C4-2B (cell line): ENCODE measurements around the gene SHKBP1.
A peak's percentile ranks its signal among the peaks of the same experiment; 100 is the strongest.

ENCODE experiments used
- H3K27ac ChIP-seq: fragments of 450-650 bp; 2 replicates; pipeline ENCODE4 v1.5.1; 2017
- CTCF ChIP-seq: fragments of 450-650 bp; conservative IDR thresholded peaks from 2 replicates; pipeline ENCODE4 v1.5.1; 2017; ENCODE audit warnings: mild to moderate bottlenecking
- ZFX ChIP-seq: fragments of 450-650 bp; IDR thresholded peaks from 2 replicates; pipeline ENCODE4 v1.6.1; 2017

The SHKBP1 gene

DNA sequence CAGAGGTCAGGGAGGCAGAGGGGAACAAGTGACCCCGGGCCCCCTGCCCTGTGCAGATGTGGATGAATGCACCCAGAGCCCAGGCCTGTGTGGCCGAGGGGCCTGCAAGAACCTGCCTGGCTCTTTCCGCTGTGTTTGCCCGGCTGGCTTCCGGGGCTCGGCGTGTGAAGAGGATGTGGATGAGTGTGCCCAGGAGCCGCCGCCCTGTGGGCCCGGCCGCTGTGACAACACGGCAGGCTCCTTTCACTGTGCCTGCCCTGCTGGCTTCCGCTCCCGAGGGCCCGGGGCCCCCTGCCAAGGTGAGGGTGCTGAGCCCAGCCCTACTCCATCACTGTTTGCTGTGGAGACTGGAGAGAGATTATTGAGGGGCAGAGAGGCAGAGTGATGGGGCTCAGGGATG lies 34.4 kb downstream of the SHKBP1 start:
- no peak for TF ChIP-seq CTCF
- TF ChIP-seq ZFX = no peak

GRCh38 chr19:40611900-40612698 lies 35.4 kb downstream of the SHKBP1 start:
- TF ChIP-seq CTCF (no peak), ZFX (no peak)
- no peak overlapping the region for H3K27ac ChIP-seq

More for the DNA sequence above, 34.4 kb downstream of the SHKBP1 start:
- peak overlapping the region; percentile 71; the same call in 1 of the 2 replicates for H3K27ac ChIP-seq

DNA sequence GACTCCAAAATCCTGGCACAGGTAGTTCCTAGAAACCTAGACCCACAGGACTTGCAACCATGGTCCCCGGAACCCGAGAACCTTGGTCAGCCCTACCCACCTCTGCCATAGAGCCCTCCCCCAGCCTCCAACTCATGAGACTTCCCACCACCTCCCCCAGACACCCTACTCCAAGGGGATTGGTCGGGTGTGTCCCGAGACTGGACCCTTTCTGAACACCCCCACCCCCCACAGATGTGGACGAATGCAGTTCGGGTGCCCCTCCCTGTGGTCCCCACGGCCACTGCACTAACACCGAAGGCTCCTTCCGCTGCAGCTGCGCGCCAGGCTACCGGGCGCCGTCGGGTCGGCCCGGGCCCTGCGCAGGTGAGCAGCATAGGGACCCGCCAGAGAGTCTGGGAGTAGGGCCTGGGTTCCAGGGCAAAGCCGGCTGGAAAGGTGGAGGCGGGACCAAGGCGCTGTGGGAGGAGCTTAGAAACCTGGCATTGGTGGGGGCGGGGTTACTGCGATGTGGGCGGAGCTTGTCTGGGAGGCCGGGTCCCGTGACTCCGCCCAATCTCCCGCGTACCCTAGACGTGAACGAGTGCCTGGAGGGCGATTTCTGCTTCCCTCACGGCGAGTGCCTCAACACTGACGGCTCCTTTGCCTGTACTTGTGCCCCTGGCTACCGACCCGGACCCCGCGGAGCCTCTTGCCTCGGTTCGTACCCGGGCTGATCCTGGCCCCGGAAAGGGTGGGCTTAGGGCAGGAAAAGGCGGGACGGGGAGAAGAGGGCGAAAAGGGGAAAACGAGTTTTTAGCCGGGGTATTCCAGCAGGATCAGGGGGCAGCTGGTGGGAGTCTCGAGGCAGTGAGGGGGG lies 36.4 kb downstream of the SHKBP1 start:
- no peak for TF ChIP-seq CTCF
- TF ChIP-seq ZFX = no peak
- H3K27ac ChIP-seq = no peak overlapping the region

DNA sequence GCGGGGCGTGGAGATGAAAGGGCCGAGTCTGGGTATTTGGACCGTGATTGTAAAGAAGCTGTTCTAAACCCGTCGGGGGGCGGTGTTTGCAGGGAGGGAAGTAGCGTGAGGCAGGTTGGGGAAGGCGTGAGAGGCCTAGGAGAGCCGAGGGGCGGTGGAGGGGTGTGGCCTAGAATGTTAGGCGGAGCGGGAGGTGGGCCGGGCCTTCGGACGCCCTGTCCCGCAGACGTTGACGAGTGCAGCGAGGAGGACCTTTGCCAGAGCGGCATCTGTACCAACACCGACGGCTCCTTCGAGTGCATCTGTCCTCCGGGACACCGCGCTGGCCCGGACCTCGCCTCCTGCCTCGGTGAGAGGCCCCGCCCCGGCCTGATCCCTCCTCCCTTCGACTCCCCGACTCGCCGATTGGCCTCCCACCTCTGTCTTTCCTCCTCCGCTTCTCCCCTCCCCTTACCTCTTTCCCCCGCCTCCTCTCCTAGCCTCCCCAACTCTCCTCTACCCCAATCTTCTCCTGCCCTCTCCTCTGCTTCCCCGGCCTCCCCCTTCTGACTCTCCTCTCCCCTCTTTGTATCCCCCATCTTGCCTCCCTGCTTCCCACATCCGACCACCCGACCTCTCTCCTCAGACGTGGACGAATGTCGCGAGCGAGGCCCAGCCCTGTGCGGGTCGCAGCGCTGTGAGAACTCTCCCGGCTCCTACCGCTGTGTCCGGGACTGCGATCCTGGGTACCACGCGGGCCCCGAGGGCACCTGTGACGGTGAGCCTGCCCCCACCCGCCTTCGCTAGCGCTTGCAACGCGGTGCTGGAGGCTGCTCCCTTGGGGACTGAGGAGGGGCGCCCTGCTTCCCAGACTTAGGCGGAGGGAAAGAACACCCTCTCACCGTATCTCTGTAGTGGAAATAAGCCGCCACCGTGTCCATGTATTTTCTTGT lies 37.3 kb downstream of the SHKBP1 start:
- TF ChIP-seq ZFX (no peak), CTCF (no peak)
- H3K27ac ChIP-seq = no peak overlapping the region

GRCh38 chr19:40614622-40615411 lies 38.1 kb downstream of the SHKBP1 start:
- no peak overlapping the region for H3K27ac ChIP-seq
- TF ChIP-seq ZFX (no peak), CTCF (no peak)

DNA sequence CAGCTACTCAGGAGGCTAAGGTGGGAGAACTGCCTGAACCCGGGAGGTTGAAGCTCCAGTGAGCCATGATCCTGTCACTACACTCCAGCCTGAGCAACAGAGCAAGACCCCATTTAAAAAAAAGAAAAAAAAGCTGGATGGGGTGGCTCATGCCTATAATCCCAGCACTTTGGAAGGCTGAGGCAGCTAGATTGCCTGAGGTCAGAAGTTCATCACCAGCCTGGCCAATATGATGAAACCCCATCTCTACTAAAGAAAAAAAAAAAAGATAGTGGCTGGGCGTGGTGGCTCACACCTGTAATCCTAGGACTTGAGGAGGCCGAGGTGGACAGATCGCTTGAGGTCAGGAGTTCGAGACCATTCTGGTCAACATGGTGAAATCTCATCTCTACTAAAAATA lies 39.5 kb downstream of the SHKBP1 start:
- TF ChIP-seq CTCF (no peak), ZFX (no peak)

More for the DNA sequence above, 39.5 kb downstream of the SHKBP1 start:
- H3K27ac ChIP-seq = no peak overlapping the region
